Measurements from ENCODE around the gene CDYL.
"Not testable (repeated sequence)": the region's sequence is repeated elsewhere in the genome, so short reads cannot be mapped to it uniquely, and the experiment has no call there.

CDYL gene

GRCh38 chr6:4977468-4977867, 201.3 kb downstream of the CDYL start:
- no peak for TF ChIP-seq POLR2AphosphoS5 (IDR thresholded peaks at IDR 0.05; ENCODE audit: low read depth, low read length)
- no peak for TF ChIP-seq POLR2A (IDR thresholded peaks at IDR 0.05; ENCODE audit: low read depth, low read length)
- no peak for TF ChIP-seq TAF1 (IDR thresholded peaks at IDR 0.05; ENCODE audit: borderline replicate concordance, low read depth, low read length)
- DNase-seq (ENCODE audit: insufficient read length), result no peak
- FAIRE-seq, result no peak

- no peak for TF ChIP-seq POLR2AphosphoS5 (IDR thresholded peaks at IDR 0.05; ENCODE audit: low read depth, low read length)
- no peak for TF ChIP-seq TAF1 (IDR thresholded peaks at IDR 0.05; ENCODE audit: borderline replicate concordance, low read depth, low read length)
- TF ChIP-seq POLR2A (IDR thresholded peaks at IDR 0.05; ENCODE audit: low read depth, low read length), result no peak
- FAIRE-seq (no peak), DNase-seq (ENCODE audit: insufficient read length) (no peak)
Observed at GRCh38 chr6:4979426-4979825, 203.2 kb downstream of the CDYL start.

DNA sequence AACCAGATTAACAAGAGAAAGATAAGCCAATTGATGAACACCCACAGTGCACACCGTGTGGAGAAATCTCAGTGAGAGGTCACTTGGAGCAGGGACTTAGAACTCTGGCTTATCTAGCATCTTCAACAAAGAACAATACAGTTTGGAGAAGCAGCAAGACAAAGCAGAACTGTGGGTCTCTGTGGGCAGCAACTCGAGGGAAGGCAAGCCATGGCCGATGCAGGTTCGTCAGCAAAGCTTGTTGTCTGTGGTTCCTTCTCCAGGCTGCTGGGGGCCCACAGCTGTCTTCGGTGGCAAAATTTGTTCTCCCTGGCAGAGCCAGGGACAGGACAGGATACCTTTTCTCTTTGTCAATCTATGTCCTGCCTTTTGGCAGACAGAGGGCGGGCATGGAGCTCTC, 205.6 kb downstream of the CDYL start:
- TF ChIP-seq POLR2AphosphoS5 (IDR thresholded peaks at IDR 0.05; ENCODE audit: low read depth, low read length) (no peak), TAF1 (IDR thresholded peaks at IDR 0.05; ENCODE audit: borderline replicate concordance, low read depth, low read length) (no peak), POLR2A (IDR thresholded peaks at IDR 0.05; ENCODE audit: low read depth, low read length) (no peak)
- DNase-seq (ENCODE audit: insufficient read length), result no peak
- FAIRE-seq, result no peak

DNA sequence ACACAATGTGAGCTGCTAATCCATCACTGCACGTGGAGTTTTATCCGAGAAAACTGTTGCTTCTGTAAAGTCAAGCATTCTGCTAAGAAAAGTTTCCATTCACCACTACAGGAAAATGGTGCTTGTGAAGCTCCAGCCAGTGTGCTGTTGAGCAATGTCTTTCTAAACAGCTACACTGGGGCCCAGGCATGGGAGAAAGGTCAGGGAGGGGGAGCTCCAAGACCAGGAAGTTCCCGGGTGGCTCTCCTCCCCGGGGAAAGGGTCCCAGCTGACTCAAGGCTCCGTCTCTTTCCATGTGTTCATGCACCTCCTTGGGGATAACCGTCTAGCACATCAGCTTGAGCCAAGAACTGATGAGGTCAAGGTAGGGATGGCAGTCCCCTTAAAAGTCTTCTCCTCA, 207.1 kb downstream of the CDYL start:
- DNase-seq (ENCODE audit: insufficient read length), result no peak
- FAIRE-seq, result no peak
- no peak for TF ChIP-seq POLR2A (IDR thresholded peaks at IDR 0.05; ENCODE audit: low read depth, low read length)
- no peak for TF ChIP-seq POLR2AphosphoS5 (IDR thresholded peaks at IDR 0.05; ENCODE audit: low read depth, low read length)
- TF ChIP-seq TAF1 (IDR thresholded peaks at IDR 0.05; ENCODE audit: borderline replicate concordance, low read depth, low read length), result no peak

DNA sequence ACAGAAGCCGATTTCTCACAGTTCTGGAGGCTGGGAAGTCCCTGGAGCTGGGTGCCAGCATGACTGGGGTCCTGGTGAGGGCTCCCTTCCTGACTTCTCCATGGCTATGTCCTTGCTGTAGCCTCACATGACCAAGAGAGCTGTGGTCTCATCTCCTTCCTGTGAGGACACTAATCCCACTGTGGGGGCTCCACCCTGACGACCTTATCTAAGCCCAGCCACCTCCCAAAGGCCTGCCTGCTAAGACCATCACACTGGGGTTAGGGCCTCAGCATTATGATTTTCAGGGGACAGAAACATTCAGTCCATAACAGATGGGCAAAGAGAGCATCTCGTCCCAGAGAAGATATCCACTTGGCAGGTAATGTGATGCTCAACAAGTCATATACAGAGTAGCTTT, 210.8 kb downstream of the CDYL start:
- DNase-seq (ENCODE audit: insufficient read length), result no peak
- no peak for TF ChIP-seq POLR2A (IDR thresholded peaks at IDR 0.05; ENCODE audit: low read depth, low read length)
- TF ChIP-seq TAF1 (IDR thresholded peaks at IDR 0.05; ENCODE audit: borderline replicate concordance, low read depth, low read length), result no peak
- TF ChIP-seq POLR2AphosphoS5 (IDR thresholded peaks at IDR 0.05; ENCODE audit: low read depth, low read length), result no peak
- FAIRE-seq, result no peak

DNA sequence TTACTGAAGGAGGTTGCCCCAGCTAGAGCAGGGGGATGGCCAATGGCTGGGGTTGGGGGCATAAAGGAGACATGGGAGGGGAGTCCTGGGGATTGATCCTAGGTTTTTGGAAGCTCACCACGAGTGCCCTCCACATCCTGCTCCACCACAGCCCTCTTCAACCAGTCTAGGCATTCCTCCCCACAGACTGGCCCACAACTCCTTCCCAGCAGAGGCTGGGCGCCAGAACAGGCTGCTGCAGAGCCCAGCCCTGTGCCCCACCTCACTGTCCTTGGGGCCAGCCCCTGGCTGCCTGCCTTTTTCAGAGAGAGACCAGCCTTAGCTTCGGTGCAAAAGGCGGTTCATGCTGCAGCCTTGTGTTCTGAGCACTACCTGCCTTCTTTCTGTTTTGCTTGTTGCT, 211.2 kb downstream of the CDYL start:
- FAIRE-seq, result no peak
- no peak for TF ChIP-seq POLR2A (IDR thresholded peaks at IDR 0.05; ENCODE audit: low read depth, low read length)
- TF ChIP-seq TAF1 (IDR thresholded peaks at IDR 0.05; ENCODE audit: borderline replicate concordance, low read depth, low read length), result no peak
- TF ChIP-seq POLR2AphosphoS5 (IDR thresholded peaks at IDR 0.05; ENCODE audit: low read depth, low read length), result no peak

GRCh38 chr6:4994741-4995140, 218.5 kb downstream of the CDYL start:
- TF ChIP-seq POLR2A (IDR thresholded peaks at IDR 0.05; ENCODE audit: low read depth, low read length), result no peak
- no peak for TF ChIP-seq POLR2AphosphoS5 (IDR thresholded peaks at IDR 0.05; ENCODE audit: low read depth, low read length)
- TF ChIP-seq TAF1 (IDR thresholded peaks at IDR 0.05; ENCODE audit: borderline replicate concordance, low read depth, low read length), result no peak
- FAIRE-seq (no peak), DNase-seq (ENCODE audit: insufficient read length) (no peak)

More for the DNA sequence above, 211.2 kb downstream of the CDYL start:
- DNase-seq (ENCODE audit: insufficient read length), result no peak

- TF ChIP-seq TAF1 (IDR thresholded peaks at IDR 0.05; ENCODE audit: borderline replicate concordance, low read depth, low read length) (no peak), POLR2AphosphoS5 (IDR thresholded peaks at IDR 0.05; ENCODE audit: low read depth, low read length) (no peak), POLR2A (IDR thresholded peaks at IDR 0.05; ENCODE audit: low read depth, low read length) (no peak)
- FAIRE-seq, result no peak
- DNase-seq (ENCODE audit: insufficient read length), result no peak
Observed at GRCh38 chr6:4997862-4998261, 221.7 kb downstream of the CDYL start.

DNA sequence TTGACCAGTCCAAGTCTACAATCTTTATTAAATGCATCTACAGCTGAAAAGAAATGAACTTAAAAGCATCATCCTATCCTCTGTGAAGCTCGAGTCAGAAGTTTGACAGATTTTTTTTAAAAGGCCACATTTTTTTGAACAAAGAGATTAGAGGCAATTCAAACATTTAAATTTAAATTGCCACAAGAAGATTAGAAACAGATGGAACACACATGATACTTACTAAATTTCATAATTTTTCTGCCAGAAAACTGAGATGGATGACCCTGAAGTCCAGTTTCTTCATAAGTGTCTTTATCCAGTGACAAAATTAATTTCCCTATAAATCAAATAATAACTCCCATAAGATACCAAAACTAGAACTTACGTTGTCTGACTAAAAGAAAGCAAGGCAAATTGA, 223.4 kb downstream of the CDYL start:
- DNase-seq (ENCODE audit: insufficient read length) (no peak), FAIRE-seq (no peak)
- TF ChIP-seq TAF1 (IDR thresholded peaks at IDR 0.05; ENCODE audit: borderline replicate concordance, low read depth, low read length) (no peak), POLR2A (IDR thresholded peaks at IDR 0.05; ENCODE audit: low read depth, low read length) (no peak), POLR2AphosphoS5 (IDR thresholded peaks at IDR 0.05; ENCODE audit: low read depth, low read length) (no peak)

DNA sequence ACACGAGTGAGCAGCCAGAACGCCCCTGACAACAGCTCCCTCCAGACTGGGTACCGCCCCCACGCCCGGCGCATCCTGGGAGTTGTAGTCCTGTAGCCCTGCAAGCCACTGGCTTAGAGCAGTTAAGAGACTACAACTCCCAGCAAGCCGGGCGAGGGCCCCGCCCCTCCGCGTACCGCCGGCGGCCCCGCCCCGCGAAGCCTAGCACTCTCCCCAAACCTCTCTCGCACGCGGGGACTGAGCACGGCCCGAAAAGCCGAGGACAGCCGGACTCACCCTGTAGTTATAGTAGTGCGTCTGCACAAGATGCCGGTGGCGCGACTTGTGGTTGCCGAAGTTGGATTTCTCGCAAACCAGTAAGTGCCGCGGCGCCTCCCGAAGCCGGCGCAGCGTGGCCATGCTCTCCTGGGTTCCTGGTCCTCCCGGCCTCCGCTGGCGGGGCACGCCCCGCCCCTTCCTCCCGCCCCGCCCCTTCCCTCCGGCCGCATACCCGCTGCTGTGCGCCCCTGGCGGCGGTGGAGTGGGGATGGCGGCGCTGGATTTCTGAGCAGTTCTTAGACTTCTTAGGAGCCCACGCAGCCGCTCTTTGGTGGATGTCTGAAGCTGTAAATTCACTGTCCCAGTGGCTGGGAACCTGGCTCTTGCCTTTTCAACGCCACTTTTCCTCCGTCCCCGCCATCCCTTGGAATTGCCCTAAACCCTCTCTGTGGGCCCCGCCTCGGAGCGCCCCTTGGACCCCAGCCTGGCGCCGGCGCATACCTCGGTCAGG, 227.6 kb downstream of the CDYL start, which contains the start of gene RPP40:
Gene RPP40, minus strand, starts transcription at position 434 of the 769 bp plus-strand sequence. Its CDS starts 35 bp downstream, at position 399.
- DNase-seq (ENCODE audit: insufficient read length), result peak; percentile 88
- peak; percentile 96 for FAIRE-seq
- TF ChIP-seq POLR2A (IDR thresholded peaks at IDR 0.05; ENCODE audit: low read depth, low read length), result peak; percentile 58; the same call in 1 of the 2 replicates
- peak; percentile 23; the same call in 1 of the 2 replicates for TF ChIP-seq TAF1 (IDR thresholded peaks at IDR 0.05; ENCODE audit: borderline replicate concordance, low read depth, low read length)
- TF ChIP-seq POLR2AphosphoS5 (IDR thresholded peaks at IDR 0.05; ENCODE audit: low read depth, low read length), result peak; percentile 41; the same call in 1 of the 2 replicates

DNA sequence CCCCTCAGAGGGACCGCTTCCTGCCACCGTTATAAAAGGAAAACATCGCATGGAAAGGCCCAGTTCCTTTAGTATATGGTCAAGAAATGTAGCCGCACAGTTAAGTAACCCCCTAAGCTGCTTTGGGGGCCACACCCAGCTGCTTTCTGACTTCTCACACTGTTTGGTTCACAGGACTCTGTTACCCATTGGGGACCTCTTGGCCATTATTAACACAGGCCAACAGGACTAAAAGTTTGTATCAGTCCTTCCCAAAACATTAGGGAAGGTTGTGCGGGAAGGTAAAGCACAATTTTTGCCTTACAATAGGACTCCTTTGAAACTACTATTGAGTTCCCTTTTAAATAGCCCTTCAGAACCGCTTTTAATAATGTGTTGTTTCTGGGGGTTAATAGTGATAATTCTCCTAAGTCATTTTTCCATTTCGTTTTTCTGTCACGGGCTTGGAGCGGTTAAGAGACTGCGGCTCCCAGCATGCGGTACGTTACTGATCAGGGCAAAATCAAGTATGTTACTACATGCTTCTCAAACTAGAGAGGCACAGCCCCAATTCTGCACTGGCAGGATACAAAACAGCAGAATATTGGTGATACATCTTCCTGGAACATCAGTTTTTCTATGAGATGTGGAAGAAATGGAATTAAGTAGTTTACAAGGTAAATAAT, 228.3 kb downstream of the CDYL start:
- DNase-seq (ENCODE audit: insufficient read length), result no peak
- no peak for TF ChIP-seq POLR2AphosphoS5 (IDR thresholded peaks at IDR 0.05; ENCODE audit: low read depth, low read length)
- TF ChIP-seq TAF1 (IDR thresholded peaks at IDR 0.05; ENCODE audit: borderline replicate concordance, low read depth, low read length), result no peak
- TF ChIP-seq POLR2A (IDR thresholded peaks at IDR 0.05; ENCODE audit: low read depth, low read length), result no peak
- FAIRE-seq, result no peak

DNA sequence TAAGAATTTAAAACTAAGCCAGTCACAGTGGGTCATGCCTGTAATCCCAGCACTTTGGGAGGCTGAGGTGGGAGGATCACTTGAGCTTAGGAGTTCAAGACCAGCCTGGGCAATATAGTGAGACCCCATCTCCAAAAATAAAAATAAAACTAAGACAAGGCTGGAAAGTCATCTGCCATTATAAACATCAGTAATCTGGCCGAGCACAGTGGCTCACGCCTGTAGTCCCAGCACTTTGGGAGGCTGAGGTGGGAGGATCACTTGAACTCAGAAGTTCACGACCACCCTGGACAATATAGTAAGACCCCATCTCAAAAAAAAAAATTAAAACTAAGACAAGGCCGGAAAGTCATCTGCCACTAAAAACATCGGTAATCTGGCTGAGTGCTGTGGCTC, 228.8 kb downstream of the CDYL start:
- not testable (repeated sequence) for DNase-seq (ENCODE audit: insufficient read length); FAIRE-seq
